ENCODE data around the gene PPP6R1.

- TF ChIP-seq CTCF (IDR thresholded peaks at IDR 0.05) (no peak), REST (IDR thresholded peaks at IDR 0.05; ENCODE audit: insufficient read depth in 1 of 2, low read depth in 2 of 2, low read length in 1 of 2) (no peak), POLR2AphosphoS5 (IDR thresholded peaks at IDR 0.05; ENCODE audit: low read depth, low read length) (no peak), SIN3A (IDR thresholded peaks at IDR 0.05; ENCODE audit: borderline replicate concordance, insufficient read depth, low read depth, low read length) (no peak), TCF7L2 (IDR thresholded peaks at IDR 0.05; ENCODE audit: low read depth, low read length) (no peak)
Measured at GRCh38 chr19:55230780-55231179, 28.0 kb downstream of the PPP6R1 start.

Measured in Panc1 (cell line).